Measurements from ENCODE around the gene UGT1A4.
"Not testable (repeated sequence)": the region's sequence is repeated elsewhere in the genome, so short reads cannot be mapped to it uniquely, and the experiment has no call there.

Gene UGT1A4

DNA sequence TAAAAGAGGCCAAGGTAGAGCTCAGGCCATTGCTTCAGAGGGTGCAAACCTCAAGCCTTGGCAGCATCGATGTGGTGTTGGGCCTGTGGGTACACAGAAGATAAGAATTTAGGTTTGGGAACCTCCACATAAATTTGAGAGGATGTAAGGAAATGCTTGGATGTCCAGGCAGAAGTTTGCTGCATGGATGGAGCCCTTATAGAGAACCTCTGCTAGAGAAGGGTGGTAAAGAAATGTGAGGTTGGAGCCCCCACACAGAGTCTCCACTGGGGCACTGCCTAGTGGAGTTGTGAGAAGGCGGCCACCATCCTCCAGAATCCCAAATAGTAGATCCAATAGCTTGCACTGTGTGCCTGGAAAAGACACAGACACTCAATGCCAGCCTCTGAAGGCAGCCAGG lies 32.2 kb downstream of the UGT1A4 start:
- not testable (repeated sequence) for DNase-seq (ENCODE audit: low read depth)

- not testable (repeated sequence) for DNase-seq (ENCODE audit: low read depth)
These were observed 32.9 kb downstream of the UGT1A4 start for GRCh38 chr2:233751212-233752009.

GRCh38 chr2:233754872-233755611 lies 36.5 kb downstream of the UGT1A4 start:
- DNase-seq (ENCODE audit: low read depth) = no peak

GRCh38 chr2:233756429-233757081 lies 38.0 kb downstream of the UGT1A4 start:
- no peak for DNase-seq (ENCODE audit: low read depth)

- DNase-seq (ENCODE audit: low read depth) = no peak
These were observed 39.6 kb downstream of the UGT1A4 start for GRCh38 chr2:233758141-233758540.

- no peak for DNase-seq (ENCODE audit: low read depth)
These were observed 40.3 kb downstream of the UGT1A4 start for GRCh38 chr2:233758849-233759248.

DNA sequence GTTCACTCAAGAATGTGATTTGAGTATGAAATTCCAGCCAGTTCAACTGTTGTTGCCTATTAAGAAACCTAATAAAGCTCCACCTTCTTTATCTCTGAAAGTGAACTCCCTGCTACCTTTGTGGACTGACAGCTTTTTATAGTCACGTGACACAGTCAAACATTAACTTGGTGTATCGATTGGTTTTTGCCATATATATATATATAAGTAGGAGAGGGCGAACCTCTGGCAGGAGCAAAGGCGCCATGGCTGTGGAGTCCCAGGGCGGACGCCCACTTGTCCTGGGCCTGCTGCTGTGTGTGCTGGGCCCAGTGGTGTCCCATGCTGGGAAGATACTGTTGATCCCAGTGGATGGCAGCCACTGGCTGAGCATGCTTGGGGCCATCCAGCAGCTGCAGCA lies 41.5 kb downstream of the UGT1A4 start, which contains the start of gene UGT1A1:
Gene UGT1A1, plus strand, starts transcription at position 228 of the 400 bp plus-strand sequence. Its CDS starts 18 bp downstream, at position 246.
- no peak for DNase-seq (ENCODE audit: low read depth)

- no peak for DNase-seq (ENCODE audit: low read depth)
These were observed 42.7 kb downstream of the UGT1A4 start for GRCh38 chr2:233761040-233761769.

DNA sequence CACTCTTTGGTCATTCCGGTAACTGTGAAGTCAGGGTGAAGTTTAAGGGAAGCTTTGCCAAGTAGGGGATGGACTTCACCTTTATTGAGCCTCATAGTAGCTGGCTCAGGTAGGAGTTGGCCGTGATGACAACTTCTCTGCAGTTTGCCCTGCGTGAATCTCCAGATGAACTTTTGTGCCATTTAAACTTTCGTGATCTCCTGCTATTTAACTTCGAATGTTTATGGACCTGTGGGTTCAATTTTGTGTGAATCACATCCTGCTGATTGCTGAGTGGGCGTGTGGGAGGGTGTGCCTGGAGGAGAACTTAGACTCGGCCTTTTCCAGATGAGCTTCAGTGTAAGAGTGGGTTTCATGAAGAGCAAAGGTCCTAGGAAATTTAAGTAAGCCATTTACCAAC lies 45.7 kb downstream of the UGT1A4 start:
- DNase-seq (ENCODE audit: low read depth) = no peak

DNA sequence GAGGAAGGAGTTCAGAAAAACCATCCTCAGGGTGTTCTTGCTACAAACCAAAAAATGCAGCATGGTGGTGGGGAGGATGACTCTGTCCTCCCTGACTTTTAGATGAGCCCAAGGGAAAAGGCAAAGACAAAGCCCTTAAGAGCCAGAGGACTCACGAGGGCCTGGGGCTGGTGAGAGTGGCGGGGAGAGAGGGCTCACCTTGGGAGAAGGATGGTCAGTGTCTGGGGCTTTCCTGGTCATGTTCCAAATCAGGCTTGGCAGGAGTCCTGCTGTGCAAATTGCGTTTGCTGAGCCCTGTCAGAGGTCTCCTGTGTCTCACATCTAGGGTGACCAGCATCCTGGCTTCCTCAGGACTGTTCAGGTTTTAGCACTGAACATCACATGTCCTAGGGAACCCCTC lies 46.2 kb downstream of the UGT1A4 start:
- DNase-seq (ENCODE audit: low read depth) = no peak

DNA sequence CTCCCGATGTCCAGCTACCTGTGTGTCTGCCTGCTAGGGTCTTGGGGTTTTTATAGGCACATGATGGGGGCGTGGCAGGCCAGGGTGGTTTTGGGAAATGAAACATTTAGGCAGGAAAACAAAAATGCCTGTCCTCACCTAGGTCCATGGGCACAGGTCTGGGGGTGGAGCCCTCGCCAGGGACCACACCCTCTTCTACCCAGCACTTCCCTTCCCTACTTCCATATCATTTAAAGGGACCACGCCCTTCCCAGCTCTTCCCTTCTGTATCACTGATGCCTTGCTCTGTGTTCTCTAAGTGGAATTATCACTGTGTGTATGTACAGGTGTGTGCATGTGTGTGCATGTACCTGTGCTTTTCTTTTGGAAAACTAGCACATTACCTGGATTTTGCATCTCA lies 47.9 kb downstream of the UGT1A4 start:
- DNase-seq (ENCODE audit: low read depth) = no peak

DNA sequence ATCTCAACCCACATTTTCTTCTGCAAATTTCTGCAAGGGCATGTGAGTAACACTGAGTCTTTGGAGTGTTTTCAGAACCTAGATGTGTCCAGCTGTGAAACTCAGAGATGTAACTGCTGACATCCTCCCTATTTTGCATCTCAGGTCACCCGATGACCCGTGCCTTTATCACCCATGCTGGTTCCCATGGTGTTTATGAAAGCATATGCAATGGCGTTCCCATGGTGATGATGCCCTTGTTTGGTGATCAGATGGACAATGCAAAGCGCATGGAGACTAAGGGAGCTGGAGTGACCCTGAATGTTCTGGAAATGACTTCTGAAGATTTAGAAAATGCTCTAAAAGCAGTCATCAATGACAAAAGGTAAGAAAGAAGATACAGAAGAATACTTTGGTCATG lies 49.5 kb downstream of the UGT1A4 start:
- no peak for DNase-seq (ENCODE audit: low read depth)

DNA sequence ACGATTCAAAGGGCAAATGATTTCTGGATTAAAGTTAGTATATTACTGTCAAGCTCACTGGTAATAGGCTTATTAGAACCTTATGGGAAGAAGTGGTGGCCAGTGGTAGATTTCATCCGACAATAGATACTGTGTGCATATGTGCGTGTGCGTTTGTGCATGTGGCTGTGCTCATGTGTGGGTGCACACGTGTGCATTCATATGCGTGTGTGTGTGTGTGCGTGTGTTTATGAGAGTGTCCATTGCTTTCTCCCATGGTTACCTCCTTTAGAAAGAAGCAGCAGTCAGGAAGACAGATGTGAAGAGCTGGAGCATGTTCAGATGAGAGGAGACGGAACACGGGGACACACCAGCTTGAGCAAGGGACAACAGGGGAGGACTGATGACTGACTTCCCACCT lies 50.7 kb downstream of the UGT1A4 start:
- DNase-seq (ENCODE audit: low read depth) = no peak

DNA sequence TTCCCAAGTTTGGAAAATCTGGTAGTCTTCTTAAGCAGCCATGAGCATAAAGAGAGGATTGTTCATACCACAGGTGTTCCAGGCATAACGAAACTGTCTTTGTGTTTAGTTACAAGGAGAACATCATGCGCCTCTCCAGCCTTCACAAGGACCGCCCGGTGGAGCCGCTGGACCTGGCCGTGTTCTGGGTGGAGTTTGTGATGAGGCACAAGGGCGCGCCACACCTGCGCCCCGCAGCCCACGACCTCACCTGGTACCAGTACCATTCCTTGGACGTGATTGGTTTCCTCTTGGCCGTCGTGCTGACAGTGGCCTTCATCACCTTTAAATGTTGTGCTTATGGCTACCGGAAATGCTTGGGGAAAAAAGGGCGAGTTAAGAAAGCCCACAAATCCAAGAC lies 53.6 kb downstream of the UGT1A4 start:
- DNase-seq (ENCODE audit: low read depth) = no peak

GRCh38 chr2:233772583-233772982 lies 54.0 kb downstream of the UGT1A4 start:
- DNase-seq (ENCODE audit: low read depth) = no peak

DNA sequence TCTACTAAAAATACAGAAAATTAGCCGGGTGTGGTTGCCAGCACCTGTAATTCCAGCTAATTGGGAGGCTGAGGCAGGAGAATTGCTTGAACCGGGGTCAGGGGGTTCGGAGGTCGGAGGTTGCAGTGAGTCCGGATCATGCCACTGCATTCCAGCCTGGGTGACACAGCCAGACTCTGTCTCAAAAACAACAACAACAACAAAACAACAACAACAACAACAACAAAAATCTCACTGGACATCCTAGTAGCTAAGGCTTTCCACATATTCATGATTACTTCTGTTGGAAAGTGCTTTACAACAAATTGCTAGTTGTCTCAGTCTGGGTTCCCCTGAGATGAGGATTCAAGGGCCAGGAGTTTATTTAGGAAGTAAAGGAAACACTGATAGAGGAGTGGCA lies 55.3 kb downstream of the UGT1A4 start:
- no peak for DNase-seq (ENCODE audit: low read depth)

GRCh38 chr2:233775414-233775813 lies 56.9 kb downstream of the UGT1A4 start:
- DNase-seq (ENCODE audit: low read depth) = no peak

GRCh38 chr2:233778030-233778429 lies 59.5 kb downstream of the UGT1A4 start, which contains the start of gene MROH2A:
Gene MROH2A, plus strand, starts transcription at chr2:233778330. Its CDS starts 1,029 bp downstream, at chr2:233779359.
- DNase-seq (ENCODE audit: low read depth) = no peak

DNA sequence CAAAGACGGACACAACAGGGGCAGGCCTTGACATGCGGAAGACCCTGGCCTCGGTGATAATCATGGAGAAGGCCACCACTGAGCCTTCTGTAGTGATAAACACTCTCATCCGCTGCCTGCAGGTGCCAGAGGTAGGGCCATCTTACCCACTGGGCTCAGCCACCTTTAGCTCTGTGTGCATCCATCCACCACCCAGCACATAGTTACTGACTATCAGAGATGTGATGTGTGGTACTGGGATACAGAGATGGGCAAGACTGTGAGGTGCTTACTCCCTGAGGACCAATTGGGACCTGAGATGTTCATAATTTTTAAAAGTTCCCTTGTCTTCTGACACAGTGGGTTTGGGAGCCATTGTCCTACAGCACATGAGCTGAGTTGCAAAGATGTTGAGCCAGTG lies 61.2 kb downstream of the UGT1A4 start:
- DNase-seq (ENCODE audit: low read depth) = no peak

GRCh38 chr2:233780771-233781170 lies 62.2 kb downstream of the UGT1A4 start:
- DNase-seq (ENCODE audit: low read depth) = no peak

GRCh38 chr2:233789554-233789953 lies 71.0 kb downstream of the UGT1A4 start:
- no peak for DNase-seq (ENCODE audit: low read depth)

All from activated T-helper 1 cell treated with Interleukin-2 at 50 U/mL for 16 hours (primary cell).